ENCODE results near the gene ILF3.

The ILF3 gene

GRCh38 chr19:10694706-10695307 is 40.7 kb downstream of the ILF3 start:
- no peak for DNase-seq

DNA sequence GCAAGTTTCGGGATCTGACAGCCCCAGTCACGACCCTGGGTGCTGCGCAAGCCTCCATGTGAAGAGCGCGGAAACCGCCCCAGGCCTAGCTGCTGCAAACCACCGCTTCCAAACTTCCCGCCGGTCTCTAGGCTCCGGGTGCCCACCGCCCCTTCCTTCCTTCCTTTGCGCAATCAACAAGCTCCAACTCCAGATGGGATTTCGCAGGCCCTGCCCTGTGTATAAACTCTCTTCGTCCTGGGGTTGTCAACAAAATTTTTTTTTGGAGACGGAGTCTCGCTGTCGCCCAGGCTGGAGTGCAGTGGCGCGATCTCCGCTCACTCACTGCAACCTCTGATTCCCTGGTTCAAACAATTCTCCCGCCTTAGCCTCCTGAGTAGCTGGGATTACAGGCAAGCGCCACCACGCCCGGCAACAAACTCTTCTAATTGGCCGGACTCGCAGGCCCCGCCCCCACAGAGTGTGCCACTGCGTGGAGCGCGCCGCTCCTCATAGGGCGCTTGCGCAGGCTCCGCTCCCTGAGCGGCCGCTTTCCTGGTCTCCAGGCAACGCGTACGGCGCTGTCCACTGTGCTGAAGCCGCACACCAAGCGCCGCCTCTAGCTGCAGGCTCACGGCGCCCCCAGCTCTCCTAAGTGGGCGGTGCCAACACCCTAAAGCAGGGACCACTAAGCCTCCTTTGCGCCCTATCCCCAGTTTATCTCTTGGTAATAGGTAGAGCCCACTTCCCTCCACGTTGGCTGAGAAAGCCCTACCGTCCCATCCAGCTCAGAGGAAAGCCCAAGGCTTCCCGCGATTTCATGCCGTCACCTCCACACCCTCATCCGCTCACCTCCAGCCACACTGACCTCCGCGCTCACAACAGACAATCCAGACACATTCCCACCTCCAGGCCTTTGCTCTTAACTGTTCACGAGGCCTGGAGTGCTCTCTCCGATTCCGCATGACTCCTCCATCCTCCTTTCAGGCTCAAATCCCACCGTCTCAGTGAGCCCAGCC is 41.6 kb downstream of the ILF3 start:
- peak; percentile 22 to 95 (median 85) for DNase-seq

DNA sequence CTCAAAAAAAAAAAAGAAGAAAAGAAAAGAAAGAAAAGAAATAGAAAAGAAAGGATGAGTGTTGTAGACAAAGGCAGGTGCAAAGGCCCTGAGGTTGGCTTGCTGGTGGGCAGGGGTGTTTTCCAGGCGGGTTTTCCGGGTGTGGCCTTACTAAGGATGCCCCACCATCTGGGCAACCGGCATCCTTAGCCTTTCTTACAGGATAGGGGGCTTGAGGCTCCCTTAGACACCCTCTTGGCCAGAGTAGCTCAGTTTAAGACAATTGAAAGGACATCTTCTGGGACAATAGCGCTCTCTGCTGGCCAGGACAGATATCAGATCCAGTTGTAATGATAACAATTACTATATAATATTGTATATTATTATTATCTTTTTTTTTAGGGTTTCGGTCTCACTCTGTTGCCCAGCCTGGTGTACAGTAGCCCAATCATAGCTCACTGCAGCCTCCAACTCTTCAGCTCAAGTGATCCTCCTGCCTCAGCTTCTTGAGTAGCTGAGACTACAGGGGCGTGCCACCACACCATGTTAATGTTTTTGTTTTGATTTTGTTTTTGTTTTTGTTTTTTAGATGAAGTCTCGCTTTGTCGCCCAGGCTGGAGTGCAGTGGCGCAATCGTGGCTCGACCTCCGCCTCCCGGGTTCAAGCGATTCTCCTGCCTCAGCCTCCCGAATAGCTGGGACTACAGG is 45.6 kb downstream of the ILF3 start:
- DNase-seq = peak in 18 of 58 donors; percentile 4 to 62 (median 12)

- DNase-seq = peak in 8 of 58 donors; percentile 6 to 39 (median 22)
Observed at GRCh38 chr19:10701955-10702525, 47.9 kb downstream of the ILF3 start.

- DNase-seq = no peak
Observed at GRCh38 chr19:10706990-10707389, 52.8 kb downstream of the ILF3 start.

- DNase-seq = no peak
Observed at GRCh38 chr19:10707440-10707839, 53.3 kb downstream of the ILF3 start.

GRCh38 chr19:10708291-10708690 is 54.1 kb downstream of the ILF3 start:
- no peak for DNase-seq

- DNase-seq = no peak
Observed at GRCh38 chr19:10712045-10712444, 57.9 kb downstream of the ILF3 start.

DNA sequence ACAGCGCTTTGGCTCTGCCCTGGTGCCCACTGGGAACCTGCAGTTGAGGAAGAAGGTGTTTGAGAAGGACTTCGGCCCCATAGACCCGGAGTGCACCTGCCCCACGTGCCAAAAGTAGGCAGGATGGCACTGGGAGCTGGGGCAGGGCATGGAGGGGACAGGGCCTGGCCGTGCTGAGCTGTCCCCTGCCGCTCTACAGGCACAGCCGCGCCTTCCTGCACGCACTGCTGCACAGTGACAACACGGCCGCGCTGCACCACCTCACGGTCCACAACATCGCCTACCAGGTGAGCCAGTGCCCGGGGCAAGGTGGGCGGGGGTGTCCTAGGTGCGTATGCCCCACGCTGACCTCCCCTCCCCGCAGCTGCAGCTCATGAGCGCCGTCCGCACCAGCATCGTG is 58.6 kb downstream of the ILF3 start:
- DNase-seq = no peak

GRCh38 chr19:10713317-10713716 is 59.2 kb downstream of the ILF3 start:
- DNase-seq = no peak

DNA sequence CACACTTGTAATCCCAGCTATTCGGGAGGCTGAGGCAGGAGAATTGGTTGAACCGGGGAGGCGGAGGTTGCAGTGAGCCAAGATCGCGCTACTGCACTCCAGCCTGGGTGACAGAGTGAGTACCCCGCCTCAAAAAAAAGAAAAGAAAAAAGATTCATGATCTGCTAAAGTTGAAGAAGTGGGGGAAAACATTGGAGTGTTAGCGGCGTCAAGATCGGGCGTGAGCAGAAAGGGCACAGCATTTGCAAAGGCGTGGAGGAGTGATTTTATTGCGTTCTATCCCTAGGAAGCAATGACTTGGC is 62.9 kb downstream of the ILF3 start:
- no peak for DNase-seq

GRCh38 chr19:10717356-10718204 is 63.4 kb downstream of the ILF3 start, which contains the start of gene DNM2:
DNM2 (plus strand) TSS chr19:10718079; CDS start chr19:10718243, 164 bp downstream.
- peak; percentile 84 to 100 (median 99) for DNase-seq

DNA sequence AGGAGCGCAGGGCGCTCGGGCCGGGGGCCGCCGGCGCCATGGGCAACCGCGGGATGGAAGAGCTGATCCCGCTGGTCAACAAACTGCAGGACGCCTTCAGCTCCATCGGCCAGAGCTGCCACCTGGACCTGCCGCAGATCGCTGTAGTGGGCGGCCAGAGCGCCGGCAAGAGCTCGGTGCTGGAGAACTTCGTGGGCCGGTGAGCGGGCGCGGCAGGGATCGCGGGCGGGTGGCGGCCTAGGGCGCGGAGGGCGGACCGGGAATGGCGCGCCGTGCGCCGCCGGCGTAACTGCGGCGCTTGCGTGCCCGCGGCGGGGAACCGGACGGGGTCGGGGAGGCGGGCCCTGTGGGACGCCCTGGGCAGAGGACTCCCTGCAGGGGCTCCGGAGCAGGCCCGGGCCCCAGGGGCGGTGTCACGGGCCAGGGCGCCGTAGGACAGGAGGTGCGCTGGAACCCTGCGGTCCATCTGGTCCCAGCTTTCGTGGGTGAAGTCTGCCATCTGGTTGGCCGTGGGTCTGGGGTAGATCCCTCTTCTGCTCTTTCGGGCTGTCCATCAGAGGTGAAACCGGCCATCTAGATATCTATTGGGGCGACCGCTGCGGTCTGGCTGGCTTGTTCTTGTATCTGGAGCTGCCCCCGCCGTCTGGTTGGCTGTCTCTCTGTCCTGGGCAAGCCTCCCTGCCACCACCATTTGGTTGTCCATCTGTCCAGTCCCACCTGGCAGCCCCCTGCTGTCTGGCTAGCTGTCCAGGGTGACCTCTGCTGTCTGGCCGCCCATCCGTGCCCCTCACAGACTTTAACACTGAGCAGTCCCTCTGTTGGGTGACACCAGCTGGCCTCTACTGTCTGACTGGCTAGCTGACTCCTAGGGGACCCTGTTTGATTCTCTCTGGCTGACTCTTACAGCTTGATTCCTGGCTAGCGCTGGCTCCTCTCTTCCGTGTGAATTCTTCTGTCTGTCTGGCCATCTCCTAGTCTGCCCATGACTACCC is 64.4 kb downstream of the ILF3 start:
- DNase-seq = peak in 22 of 58 donors; percentile 19 to 62 (median 45)

DNA sequence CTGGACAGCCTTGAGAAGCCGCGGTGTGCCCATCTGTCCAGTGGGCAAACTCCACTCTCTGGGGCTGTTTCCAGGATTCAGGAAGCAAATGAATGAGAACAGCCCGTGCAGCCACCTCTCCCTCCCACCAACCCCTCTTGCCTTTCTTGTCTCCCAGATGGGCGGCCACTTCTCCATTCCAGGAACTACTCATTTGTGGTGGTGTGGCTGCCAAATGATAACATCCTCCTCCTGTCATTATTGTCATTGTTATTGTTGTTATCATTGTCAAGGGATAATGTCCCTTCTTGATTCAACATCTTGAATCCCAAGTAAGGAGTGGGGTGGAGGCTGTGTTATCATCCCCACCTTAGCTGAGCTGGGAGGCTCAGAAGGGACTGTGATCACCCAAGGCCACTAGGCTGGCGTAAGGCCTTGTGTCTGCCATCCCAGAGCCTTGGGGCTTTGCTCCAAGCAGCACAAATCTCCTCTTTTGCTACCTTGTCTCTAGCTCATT is 65.4 kb downstream of the ILF3 start:
- no peak for DNase-seq

DNA sequence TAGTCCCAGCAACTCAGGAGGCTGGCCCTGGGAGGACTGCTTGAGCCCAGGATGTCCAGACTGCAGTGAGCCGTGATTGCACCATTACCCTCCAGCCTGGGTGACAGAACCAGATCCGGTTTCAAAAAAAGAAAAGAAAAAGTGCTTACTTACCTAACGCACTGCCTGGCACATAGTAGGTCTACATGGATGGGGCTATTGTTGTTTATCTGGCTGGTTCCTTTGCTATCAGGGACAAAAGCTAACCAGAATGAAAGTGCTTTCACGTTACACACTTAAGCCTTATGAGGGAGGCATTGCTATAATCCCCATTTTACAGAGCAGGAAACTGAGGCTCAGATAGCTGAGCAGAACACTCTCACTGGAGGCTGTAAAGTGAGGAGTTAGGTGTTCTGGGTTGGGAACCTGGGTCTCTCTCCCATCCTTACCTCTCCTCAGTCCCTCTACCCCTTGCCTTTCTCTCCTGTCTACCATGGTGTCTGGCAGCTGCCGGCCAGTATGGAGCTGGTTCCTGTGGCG is 66.5 kb downstream of the ILF3 start:
- no peak for DNase-seq

DNA sequence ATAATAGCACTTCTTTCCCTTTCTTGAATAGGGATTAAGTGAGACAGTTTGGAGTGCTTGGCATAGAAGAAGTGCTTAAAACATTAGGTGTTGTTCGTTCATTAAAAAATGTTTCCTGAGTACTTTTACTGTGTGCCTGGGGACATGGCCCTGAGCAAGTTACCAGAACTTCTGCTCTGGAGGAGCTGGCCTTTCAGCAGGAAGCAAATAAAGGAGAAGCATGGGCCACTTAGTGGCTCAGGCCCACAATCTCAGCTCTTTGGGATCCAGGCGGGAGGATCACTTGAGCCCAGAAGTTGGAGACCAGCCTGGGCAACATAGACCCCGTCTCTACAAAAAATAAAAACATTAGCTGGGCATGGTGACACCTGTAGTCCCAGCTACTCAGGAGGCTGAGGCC is 69.4 kb downstream of the ILF3 start:
- DNase-seq = no peak

DNA sequence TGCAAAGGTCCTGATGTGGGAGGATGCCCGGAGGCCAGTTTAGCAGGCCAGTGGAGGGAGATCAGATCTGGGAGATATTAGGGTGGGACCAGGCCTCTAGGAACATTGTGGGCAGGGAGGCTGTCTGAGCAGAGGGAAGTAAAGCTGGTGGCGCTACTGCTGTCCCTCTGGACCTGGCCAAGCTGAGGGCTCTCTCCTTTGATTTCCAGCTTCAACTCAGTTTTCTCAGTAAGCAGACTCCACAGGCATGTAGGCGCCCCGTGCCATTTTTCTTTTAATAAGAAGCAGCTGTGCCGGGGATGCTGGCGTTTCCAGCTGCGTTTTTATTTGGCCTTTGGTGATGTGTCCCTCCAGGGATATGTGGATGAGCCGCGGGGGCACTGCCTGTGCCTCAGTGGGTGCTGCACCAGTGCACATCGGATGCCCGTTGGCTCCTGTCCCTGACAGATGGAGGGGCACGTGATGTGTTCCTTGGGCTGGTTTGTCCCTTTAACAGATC is 70.5 kb downstream of the ILF3 start:
- DNase-seq = peak in 11 of 58 donors; percentile 7 to 55 (median 28)

DNA sequence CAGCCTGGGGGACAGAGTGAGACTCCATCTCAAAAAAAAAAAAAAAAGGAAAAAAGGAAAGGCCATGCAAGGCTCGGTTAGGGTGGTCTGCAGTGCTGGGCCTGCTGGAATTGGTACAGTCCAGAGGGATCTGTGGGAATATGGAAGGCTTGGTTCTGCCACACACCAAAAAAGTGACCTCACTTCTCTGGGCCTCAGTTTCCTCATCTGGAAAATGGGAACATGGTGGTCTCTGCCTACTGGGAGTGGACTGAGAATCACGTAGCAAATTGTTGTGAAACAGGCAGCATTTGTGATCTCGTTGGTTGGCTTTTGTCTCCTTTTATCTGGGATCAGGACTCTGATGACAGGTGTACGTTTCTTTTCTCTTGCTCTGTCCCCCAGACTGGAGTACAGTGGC is 71.3 kb downstream of the ILF3 start:
- no peak for DNase-seq

- no peak for DNase-seq
Observed at GRCh38 chr19:10726268-10726667, 72.1 kb downstream of the ILF3 start.
